Measurements from ENCODE around the gene ZP2. TPM values are rescaled to one million over a fixed set of nuclear protein-coding genes. Genes with fewer than 3 reads are reported as not detected.
"Not testable (repeated sequence)": the region's sequence is repeated elsewhere in the genome, so short reads cannot be mapped to it uniquely, and the experiment has no call there.

Gene ZP2
- total RNA-seq, 1 donor from 2014 or later: not detected

DNA sequence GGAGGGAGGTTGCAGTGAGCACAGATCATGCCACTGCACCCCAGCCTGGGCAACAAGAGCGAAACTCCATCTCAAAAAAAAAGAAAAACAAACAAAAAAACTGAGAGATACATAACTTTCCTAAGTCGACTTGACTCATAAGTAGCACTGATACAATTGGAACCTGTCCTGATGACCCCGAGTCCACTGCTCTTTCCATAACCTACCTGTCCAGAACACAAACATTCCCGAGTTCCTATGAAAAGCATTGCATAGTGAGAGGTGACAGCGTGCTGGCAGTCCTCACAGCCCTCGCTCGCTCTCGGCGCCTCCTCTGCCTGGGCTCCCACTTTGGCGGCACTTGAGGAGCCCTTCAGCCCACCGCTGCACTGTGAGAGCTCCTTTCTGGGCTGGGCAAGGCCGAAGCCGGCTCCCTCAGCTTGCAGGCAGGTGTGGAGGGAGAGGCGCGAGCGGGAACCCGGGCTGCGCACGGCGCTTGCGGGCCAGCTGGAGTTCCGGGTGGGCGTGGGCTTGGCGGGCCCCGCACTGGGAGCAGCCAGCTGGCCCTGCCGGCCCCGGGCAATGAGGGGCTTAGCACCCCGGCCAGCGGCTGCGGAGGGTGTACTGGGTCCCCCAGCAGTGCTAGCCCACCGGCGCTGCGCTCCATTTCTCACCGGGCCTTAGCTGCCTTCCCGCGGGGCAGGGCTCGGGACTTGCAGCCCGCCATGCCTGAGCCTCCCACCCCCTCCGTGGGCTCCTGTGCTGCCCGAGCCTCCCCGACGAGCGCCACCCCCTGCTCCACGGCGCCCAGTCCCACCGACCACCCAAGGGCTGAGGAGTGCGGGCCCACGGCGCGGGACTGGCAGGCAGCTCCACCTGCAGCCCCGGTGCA is 59.0 kb downstream of the ZP2 start:
- not testable (repeated sequence) for DNase-seq (ENCODE audit: low read depth)

GRCh38 chr16:21150375-21151001 is 60.9 kb downstream of the ZP2 start, which contains the start of gene DNAH3:
Gene DNAH3 (minus strand): TSS chr16:21150846. CDS start chr16:21150319, 527 bp downstream.
- DNase-seq (ENCODE audit: low read depth): no peak

Other genes with a start within 250 kb of the ZP2 start
- 0.03 and 0.05 TPM in 2 replicates for gene DNAH3, start 60.7 kb downstream of the ZP2 start, total RNA-seq
- 8.0 and 9.5 TPM in 2 replicates for gene LDAF1, start 52.9 kb downstream of the ZP2 start, total RNA-seq
- 0.03 TPM in 1 of 2 replicates, not detected in the other for gene ANKS4B, start 22.1 kb upstream of the ZP2 start, total RNA-seq
- gene CRYM, start 66.7 kb upstream of the ZP2 start, total RNA-seq: 0.73 TPM in 1 of 2 replicates, not detected in the other

All from myocyte (in vitro differentiated cells).